Thymus (tissue), 11 donors: ENCODE data around the gene PTGIR. TPM values are rescaled to one million over a fixed set of nuclear protein-coding genes. Genes with fewer than 3 reads are reported as not detected.

Experiments used
- DNase-seq, 9 donors: peaks; one replicate each; pipeline ENCODE4 v3.0.0-alpha.2; 2013; ENCODE audit warnings: low spot score in 9 of 9, low read depth in 6 of 9, missing footprints in 1 of 9
- H3K27ac ChIP-seq, 2 donors: one replicate each; pipeline ENCODE4 v1.5.1; 2013; ENCODE audit warnings: control low read depth in 1 of 2, low read depth in 1 of 2, low read length in 1 of 2, mild to moderate bottlenecking in 1 of 2, moderate library complexity in 1 of 2
- H3K27me3 ChIP-seq, 2 donors: one replicate each; pipeline ENCODE4 v1.5.1; 2013; ENCODE audit warnings: low read length in 1 of 2; ENCODE audit not compliant: control insufficient read depth in 2 of 2, insufficient read depth in 1 of 2
- H3K36me3 ChIP-seq, 2 donors: one replicate each; pipeline ENCODE4 v1.5.1; 2013; ENCODE audit warnings: low read length in 1 of 2, mild to moderate bottlenecking in 1 of 2, moderate library complexity in 1 of 2; ENCODE audit not compliant: control insufficient read depth in 2 of 2, insufficient read depth in 2 of 2
- H3K4me1 ChIP-seq, 2 donors: one replicate each; pipeline ENCODE4 v1.5.1; 2013; ENCODE audit warnings: low read length in 2 of 2; ENCODE audit not compliant: control insufficient read depth in 2 of 2, insufficient read depth in 2 of 2
- H3K4me3 ChIP-seq, 2 donors: one replicate each; pipeline ENCODE4 v1.5.1; 2013; ENCODE audit warnings: low read length in 2 of 2, control low read depth in 1 of 2, mild to moderate bottlenecking in 1 of 2
- H3K9me3 ChIP-seq, 2 donors: one replicate each; pipeline ENCODE4 v1.5.1; 2013; ENCODE audit warnings: low read length in 1 of 2, mild to moderate bottlenecking in 1 of 2; ENCODE audit not compliant: control insufficient read depth in 2 of 2, insufficient read depth in 1 of 2
- WGBS: extraction: QIAGEN DNeasy Blood & Tissue Kit; methylation state at CpG from one replicate; pipeline ENCODE4 v1.1.7; 2013; 5-methylcytosine and 5-hydroxymethylcytosine counted together
- polyA plus RNA-seq: library from polyadenylated mRNA; stranded (reverse); fragments of 200-250 nt; gene quantifications from one replicate; pipeline ENCODE4 v1.2.3, GENCODE V29; 2013
- total RNA-seq: library from RNA; stranded (reverse); fragments of 120-200 nt; gene quantifications from one replicate; pipeline ENCODE4 v1.2.4, GENCODE V29; 2013
- donor health status: healthy.

Gene PTGIR
- total and polyA plus RNA-seq, 2 donors, result 3.4 to 7.8 TPM

- H3K27ac ChIP-seq, result no peak overlapping the region
- H3K4me3 ChIP-seq, result no peak overlapping the region
- WGBS, result 53% methylated on average over 8 of the region's 8 CpGs
- DNase-seq, result peak in 1 of 9 donors; percentile 24
- H3K36me3 ChIP-seq, result no peaks in the 10 kb centered on the region
- peaks cover 0 to 2% of the 10 kb centered on the region in 2 donors for H3K27me3 ChIP-seq
- H3K4me1 ChIP-seq, result peaks cover 0 to 4% of the 10 kb centered on the region in 2 donors
- H3K9me3 ChIP-seq, result peaks cover 0 to 2% of the 10 kb centered on the region in 2 donors
Measured at GRCh38 chr19:46579361-46579879, 45.5 kb downstream of the PTGIR start.

GRCh38 chr19:46578450-46578849 lies 46.4 kb downstream of the PTGIR start:
- Histone ChIP-seq H3K9me3 (peaks cover 0 to 2% of the 10 kb centered on the region in 2 donors), H3K27me3 (peaks cover 0 to 2% of the 10 kb centered on the region in 2 donors), H3K27ac (no peak overlapping the region), H3K4me3 (no peak overlapping the region), H3K4me1 (peaks cover 0 to 10% of the 10 kb centered on the region in 2 donors), H3K36me3 (no peaks in the 10 kb centered on the region)
- DNase-seq, result no peak
- WGBS, result 95% methylated on average over 4 of the region's 4 CpGs

- H3K4me1 ChIP-seq, result peaks cover 0 to 10% of the 10 kb centered on the region in 2 donors
- peaks cover 0 to 2% of the 10 kb centered on the region in 2 donors for H3K9me3 ChIP-seq
- H3K27me3 ChIP-seq, result no peaks in the 10 kb centered on the region
- 75% methylated on average over 11 of the region's 11 CpGs for WGBS
- no peaks in the 10 kb centered on the region for H3K36me3 ChIP-seq
- peak in 2 of 9 donors; percentile 6 to 22 for DNase-seq
- no peak overlapping the region for H3K4me3 ChIP-seq
- no peak overlapping the region for H3K27ac ChIP-seq
Measured at GRCh38 chr19:46574533-46574932, 50.4 kb downstream of the PTGIR start.

GRCh38 chr19:46573679-46574498 lies 51.0 kb downstream of the PTGIR start:
- H3K4me1 ChIP-seq, result peaks cover 0 to 10% of the 10 kb centered on the region in 2 donors
- WGBS, result 96% methylated on average over 8 of the region's 8 CpGs
- H3K9me3 ChIP-seq, result peaks cover 0 to 2% of the 10 kb centered on the region in 2 donors
- no peaks in the 10 kb centered on the region for H3K36me3 ChIP-seq
- no peaks in the 10 kb centered on the region for H3K27me3 ChIP-seq
- no peak for DNase-seq
- no peak overlapping the region for H3K27ac ChIP-seq
- no peak overlapping the region for H3K4me3 ChIP-seq

GRCh38 chr19:46571495-46571894 lies 53.4 kb downstream of the PTGIR start:
- H3K9me3 ChIP-seq, result peaks cover 0 to 2% of the 10 kb centered on the region in 2 donors
- H3K27me3 ChIP-seq, result no peaks in the 10 kb centered on the region
- H3K27ac ChIP-seq, result no peak overlapping the region
- peak in 3 of 9 donors; percentile 6 to 34 (median 17) for DNase-seq
- no peak overlapping the region for H3K4me3 ChIP-seq
- H3K36me3 ChIP-seq, result no peaks in the 10 kb centered on the region
- 65% methylated on average over 5 of the region's 5 CpGs for WGBS
- H3K4me1 ChIP-seq, result peaks cover 0 to 10% of the 10 kb centered on the region in 2 donors

Other genes with a start within 250 kb of the PTGIR start
- gene CCDC8, start 211.5 kb downstream of the PTGIR start, total RNA-seq, result 10.3 TPM
- gene CCDC8, start 211.5 kb downstream of the PTGIR start, polyA plus RNA-seq, result 8.6 TPM
- gene PNMA8C, start 196.2 kb downstream of the PTGIR start, total RNA-seq, result 0.05 TPM
- gene PNMA8C, start 196.2 kb downstream of the PTGIR start, polyA plus RNA-seq, result 0.07 TPM
- 45.4 TPM for gene PNMA8A, start 153.5 kb downstream of the PTGIR start, total RNA-seq
- gene PNMA8A, start 153.5 kb downstream of the PTGIR start, polyA plus RNA-seq, result 9.7 TPM
- gene PNMA8B, start 129.2 kb downstream of the PTGIR start, total RNA-seq, result 4.7 TPM
- 4.4 TPM for gene PNMA8B, start 129.2 kb downstream of the PTGIR start, polyA plus RNA-seq
- 116 TPM for gene CALM3, start 23.8 kb downstream of the PTGIR start, total RNA-seq
- 167 TPM for gene CALM3, start 23.8 kb downstream of the PTGIR start, polyA plus RNA-seq
- 3.8 TPM for gene GNG8, start 11.1 kb upstream of the PTGIR start, total RNA-seq
- gene GNG8, start 11.1 kb upstream of the PTGIR start, polyA plus RNA-seq, result not detected
- 1.2 TPM for gene DACT3, start 36.1 kb upstream of the PTGIR start, total RNA-seq
- 3.4 TPM for gene DACT3, start 36.1 kb upstream of the PTGIR start, polyA plus RNA-seq
- gene PRKD2, start 92.0 kb upstream of the PTGIR start, total RNA-seq, result 20.0 TPM
- gene PRKD2, start 92.0 kb upstream of the PTGIR start, polyA plus RNA-seq, result 109 TPM
- 6.2 TPM for gene FKRP, start 121.0 kb upstream of the PTGIR start, total RNA-seq
- gene FKRP, start 121.0 kb upstream of the PTGIR start, polyA plus RNA-seq, result 13.5 TPM
- 31.9 TPM for gene STRN4, start 121.4 kb upstream of the PTGIR start, total RNA-seq
- gene STRN4, start 121.4 kb upstream of the PTGIR start, polyA plus RNA-seq, result 38.7 TPM
- 22.5 TPM for gene SLC1A5, start 163.5 kb upstream of the PTGIR start, total RNA-seq
- gene SLC1A5, start 163.5 kb upstream of the PTGIR start, polyA plus RNA-seq, result 32.2 TPM
- gene AP2S1, start 225.8 kb upstream of the PTGIR start, total RNA-seq, result 106 TPM
- gene AP2S1, start 225.8 kb upstream of the PTGIR start, polyA plus RNA-seq, result 88.0 TPM
- gene ARHGAP35, start 235.9 kb upstream of the PTGIR start, total RNA-seq, result 9.0 TPM
- gene ARHGAP35, start 235.9 kb upstream of the PTGIR start, polyA plus RNA-seq, result 8.8 TPM